ENCODE measurements around the gene HSPA1A.

DNA sequence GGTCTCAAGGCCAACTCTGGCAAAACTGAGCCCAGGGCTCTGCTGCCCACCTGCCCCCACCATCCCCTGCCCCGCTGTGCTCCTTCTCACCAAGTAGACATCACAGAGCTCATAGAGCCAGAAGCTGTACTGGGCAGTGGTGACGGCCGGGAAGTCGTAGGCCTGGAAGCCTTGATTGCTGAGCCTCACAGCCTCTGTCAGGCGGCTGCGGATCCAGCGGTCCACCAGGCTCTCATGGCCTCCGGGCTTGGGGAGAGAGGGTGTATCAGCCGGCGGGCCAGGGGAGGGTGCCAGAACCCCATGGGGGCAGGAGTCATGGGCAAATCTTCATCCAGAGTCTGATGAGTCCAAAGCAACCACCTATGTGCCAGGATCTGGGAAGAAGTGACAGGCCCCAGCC, 35.4 kb upstream of the HSPA1A start:
- TF ChIP-seq, protein P1, sequence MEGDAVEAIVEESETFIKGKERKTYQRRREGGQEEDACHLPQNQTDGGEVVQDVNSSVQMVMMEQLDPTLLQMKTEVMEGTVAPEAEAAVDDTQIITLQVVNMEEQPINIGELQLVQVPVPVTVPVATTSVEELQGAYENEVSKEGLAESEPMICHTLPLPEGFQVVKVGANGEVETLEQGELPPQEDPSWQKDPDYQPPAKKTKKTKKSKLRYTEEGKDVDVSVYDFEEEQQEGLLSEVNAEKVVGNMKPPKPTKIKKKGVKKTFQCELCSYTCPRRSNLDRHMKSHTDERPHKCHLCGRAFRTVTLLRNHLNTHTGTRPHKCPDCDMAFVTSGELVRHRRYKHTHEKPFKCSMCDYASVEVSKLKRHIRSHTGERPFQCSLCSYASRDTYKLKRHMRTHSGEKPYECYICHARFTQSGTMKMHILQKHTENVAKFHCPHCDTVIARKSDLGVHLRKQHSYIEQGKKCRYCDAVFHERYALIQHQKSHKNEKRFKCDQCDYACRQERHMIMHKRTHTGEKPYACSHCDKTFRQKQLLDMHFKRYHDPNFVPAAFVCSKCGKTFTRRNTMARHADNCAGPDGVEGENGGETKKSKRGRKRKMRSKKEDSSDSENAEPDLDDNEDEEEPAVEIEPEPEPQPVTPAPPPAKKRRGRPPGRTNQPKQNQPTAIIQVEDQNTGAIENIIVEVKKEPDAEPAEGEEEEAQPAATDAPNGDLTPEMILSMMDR (IDR thresholded peaks at IDR 0.05) = no peak
- no peak for TF ChIP-seq POLR2AphosphoS5 (IDR thresholded peaks at IDR 0.05)
- TF ChIP-seq EP300 (IDR thresholded peaks at IDR 0.05) = no peak
